Heart left ventricle (tissue), 13 donors: ENCODE results near the gene ARHGEF28.

Source experiments
- POLR2A ChIP-seq, 2 donors: fragments of 450-650 bp; IDR thresholded peaks; one replicate each; pipeline ENCODE4 v1.6.1; 2017; ENCODE audit warnings: antibody characterized with exemption in 2 of 2, mild to moderate bottlenecking in 2 of 2, moderate library complexity in 2 of 2
- TF ChIP-seq, protein P1 (sequence below), 12 donors: fragments of 200-600 bp; sonication (generic) in 4 of 12; IDR thresholded peaks; one replicate each; pipeline versions ENCODE4 v1.5.0 to v1.8.0; 2018 to 2022; ENCODE audit warnings: antibody characterized with exemption in 12 of 12, mild to moderate bottlenecking in 5 of 12
- donor health status: ischemic (EF 13 %, LVEDD 7.1; RV severe dilation, severe dysfunction).
- donor health status: DM: no; HTN: yes; CAD: no.
- donor health status: DM: no; HTN: no; CAD: no.
- donor health status: ischemic (EF 25% LVEDD 6.9; RV normal size, moderate dysfunction).
- donor health status: ischemic (EF 25% LVEDD 5.7; RV mildly dilated, moderate dysfunction).
- donor health status: ischemic (EF 35%, LVEDD 5.7; RV mildly dilated, moderate dysfunction).
- donor health status: nonischemic (EF 11% LVEDD 7.7; RV severe dilation, severe dysfunction).
- donor health status: DM: yes; HTN: yes; CAD: no.
- donor health status: PGD.
- donor health status: ischemic (EF 29% LVEDD 5.4; RV normal size, mild dysfunction).
- donor health status: nonischemic (EF 23%, LVEDD 6.1; RV moderate dilation, normal function).

DNA sequence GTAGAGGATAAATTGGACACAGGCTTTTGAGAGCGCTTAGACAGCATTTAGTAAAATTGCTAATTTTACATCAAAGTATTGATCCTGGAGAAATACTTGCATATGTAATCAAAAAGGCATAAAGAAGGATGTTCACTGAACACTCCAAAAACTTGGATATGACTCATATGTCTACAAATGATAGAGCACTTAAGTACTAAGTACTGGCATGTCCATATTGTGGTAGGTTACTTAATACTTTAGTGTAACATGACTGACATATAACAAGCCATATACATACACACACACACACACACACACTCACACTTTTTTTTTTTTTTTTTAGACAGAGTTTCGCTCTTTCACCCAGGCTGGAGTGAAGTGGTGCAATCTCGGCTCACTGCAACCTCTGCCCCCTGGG lies 361.9 kb downstream of the ARHGEF28 start:
- TF ChIP-seq, protein P1, sequence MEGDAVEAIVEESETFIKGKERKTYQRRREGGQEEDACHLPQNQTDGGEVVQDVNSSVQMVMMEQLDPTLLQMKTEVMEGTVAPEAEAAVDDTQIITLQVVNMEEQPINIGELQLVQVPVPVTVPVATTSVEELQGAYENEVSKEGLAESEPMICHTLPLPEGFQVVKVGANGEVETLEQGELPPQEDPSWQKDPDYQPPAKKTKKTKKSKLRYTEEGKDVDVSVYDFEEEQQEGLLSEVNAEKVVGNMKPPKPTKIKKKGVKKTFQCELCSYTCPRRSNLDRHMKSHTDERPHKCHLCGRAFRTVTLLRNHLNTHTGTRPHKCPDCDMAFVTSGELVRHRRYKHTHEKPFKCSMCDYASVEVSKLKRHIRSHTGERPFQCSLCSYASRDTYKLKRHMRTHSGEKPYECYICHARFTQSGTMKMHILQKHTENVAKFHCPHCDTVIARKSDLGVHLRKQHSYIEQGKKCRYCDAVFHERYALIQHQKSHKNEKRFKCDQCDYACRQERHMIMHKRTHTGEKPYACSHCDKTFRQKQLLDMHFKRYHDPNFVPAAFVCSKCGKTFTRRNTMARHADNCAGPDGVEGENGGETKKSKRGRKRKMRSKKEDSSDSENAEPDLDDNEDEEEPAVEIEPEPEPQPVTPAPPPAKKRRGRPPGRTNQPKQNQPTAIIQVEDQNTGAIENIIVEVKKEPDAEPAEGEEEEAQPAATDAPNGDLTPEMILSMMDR (IDR thresholded peaks at IDR 0.05) = no peak
- TF ChIP-seq POLR2A (IDR thresholded peaks at IDR 0.05) = no peak
